MCF 10A (cell line): Measurements from ENCODE around the gene MISFA. TPM values are rescaled to one million over a fixed set of nuclear protein-coding genes. Genes with fewer than 3 reads are reported as not detected.

Source experiments
- Bru-seq: library from RNA; stranded (reverse); fragments of 400-500 nt; gene quantifications from one replicate; lab custom pipeline; 2021; lab: Mats Ljungman, UMichigan
- BruChase-seq, 2 experiments: library from RNA; stranded (reverse); fragments of 400-500 nt; gene quantifications; one replicate each; lab custom pipeline; 2021; lab: Mats Ljungman, UMichigan
- BruUV-seq: library from RNA; stranded (reverse); fragments of 400-500 nt; replicated peaks from 2 replicates; lab custom pipeline; 2021; lab: Mats Ljungman, UMichigan
- CTCF ChIA-PET: fragments of 300-600 bp; sonication (Branson Sonifier 250); formaldehyde crosslinking; extraction: SDS; loops from one replicate; lab custom pipeline; 2021; ENCODE audit warnings: antibody characterized with exemption, inconsistent platforms; lab: Yijun Ruan, JAX
- POLR2A ChIA-PET: fragments of 300-600, 350-650 bp; sonication (Branson Sonifier 250); formaldehyde crosslinking; extraction: SDS; loops from one replicate; lab custom pipeline; 2020; ENCODE audit warnings: antibody characterized with exemption, inconsistent platforms; lab: Yijun Ruan, JAX
- DNase-seq: peaks from one replicate; pipeline ENCODE4 v3.0.0-alpha.2; 2018; ENCODE audit not compliant: unreplicated experiment
- H3K27ac Mint-ChIP-seq: one replicate; pipeline ENCODE4 v1.8.0; 2022; ENCODE audit warnings: mild to moderate bottlenecking, low read depth, mixed read lengths; ENCODE audit not compliant: unreplicated experiment
- H3K27me3 Mint-ChIP-seq: one replicate; pipeline ENCODE4 v1.8.0; 2022; ENCODE audit warnings: mixed read lengths; ENCODE audit not compliant: insufficient read depth, unreplicated experiment
- H3K36me3 Mint-ChIP-seq: one replicate; pipeline ENCODE4 v1.8.0; 2022; ENCODE audit warnings: mild to moderate bottlenecking, moderate library complexity, mixed read lengths; ENCODE audit not compliant: insufficient read depth, unreplicated experiment
- H3K4me1 Mint-ChIP-seq: one replicate; pipeline ENCODE4 v1.8.0; 2022; ENCODE audit warnings: mixed read lengths; ENCODE audit not compliant: insufficient read depth, unreplicated experiment
- H3K4me3 Mint-ChIP-seq: one replicate; pipeline ENCODE4 v1.8.0; 2022; ENCODE audit warnings: mild to moderate bottlenecking, moderate library complexity, mixed read lengths; ENCODE audit not compliant: unreplicated experiment
- H3K9me3 Mint-ChIP-seq: one replicate; pipeline ENCODE4 v1.8.0; 2022; ENCODE audit warnings: mixed read lengths; ENCODE audit not compliant: unreplicated experiment
- CTCF ChIP-seq: fragments of 200-600 bp; IDR thresholded peaks from one replicate; pipeline ENCODE4 v1.8.0; 2022; ENCODE audit warnings: antibody characterized with exemption, mild to moderate bottlenecking; ENCODE audit not compliant: unreplicated experiment
- intact Hi-C: fragments of 100-400 bp; cut with micrococcal nuclease; formaldehyde crosslinking; loops from 2 replicates; pipeline ENCODE4 v1.14.1; 2022
- long read RNA-seq: library from polyadenylated mRNA; stranded (forward); transcript quantifications from one replicate; pipeline ENCODE4 v2.0.0, GENCODE V29; 2022
- total RNA-seq: library from RNA; stranded (reverse); gene quantifications from 2 replicates; pipeline ENCODE4 v1.2.3, GENCODE V29; 2022

The MISFA gene
- total RNA-seq (2.4 and 4.0 TPM in 2 replicates), Bru-seq, nascent RNA (percentile 53 among the genes with signal in this experiment), BruChase-seq, experiment 1, labeled RNA remaining after a 6-hour chase (percentile 51 among the genes with signal in this experiment), BruChase-seq, experiment 2, labeled RNA remaining after a 2-hour chase (percentile 63 among the genes with signal in this experiment)
- long read RNA-seq, partial matches to known transcripts = 0 of 7 reads
- long read RNA-seq, other reads (novel, unspliced or antisense) = 7 of 7 reads

DNA sequence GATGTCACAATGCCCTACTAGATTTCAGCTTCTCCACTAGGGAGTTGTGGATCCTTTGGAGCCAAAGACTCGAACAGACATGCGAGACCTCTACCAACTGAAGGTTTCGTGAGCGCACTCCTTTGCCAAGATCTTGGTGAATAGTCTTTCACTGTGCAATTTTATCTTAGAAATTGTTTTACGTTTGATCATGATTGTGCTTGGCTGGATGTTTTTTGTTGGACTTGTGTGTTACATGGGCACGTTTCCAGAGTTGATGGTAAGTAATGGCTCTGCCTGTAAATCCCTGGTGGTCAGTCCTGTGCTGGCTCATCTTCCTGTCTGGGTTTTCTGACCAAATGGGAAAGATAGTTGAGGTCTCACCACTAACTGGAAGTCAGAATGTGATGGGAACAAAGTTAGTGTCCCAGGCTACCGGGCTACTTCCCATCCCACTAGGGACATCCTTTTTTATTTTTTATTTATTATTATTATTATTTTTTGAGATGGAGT is at the start of gene MISFA:
Gene MISFA (plus strand): TSS at position 51 of the 492 bp plus-strand sequence. CDS start 140 bp downstream, at position 191.
- H3K27ac Mint-ChIP-seq = no peak within 1 kb of the TSS
- intact Hi-C loops = no loop called here
- H3K4me1 Mint-ChIP-seq = peaks cover 10% of the 10 kb centered on the region
- H3K27me3 Mint-ChIP-seq = no peaks in the 10 kb centered on the region
- no peak within 1 kb of the TSS for H3K4me3 Mint-ChIP-seq
- no peaks in the 10 kb centered on the region for H3K9me3 Mint-ChIP-seq
- CTCF ChIA-PET = interaction anchor here (0.6 to 1.8 kb wide), 2 partner anchors 17 to 100 kb away, joined by 3 read pairs; no protein-coding TSS in a partner anchor
- POLR2A ChIA-PET = interaction anchor here (1.2 kb wide), 1 partner anchor 90 kb away, joined by 3 read pairs; no protein-coding TSS in a partner anchor
- BruUV-seq = no TSS peak
- peaks cover 25% of the 10 kb centered on the region for H3K36me3 Mint-ChIP-seq
- DNase-seq = no peak
- TF ChIP-seq CTCF = no peak

- no peak for TF ChIP-seq CTCF
- intact Hi-C loops = no loop called here
- Mint-ChIP-seq H3K36me3 (peaks cover 68% of the 10 kb centered on the region), H3K27ac (no peak overlapping the region), H3K9me3 (no peaks in the 10 kb centered on the region), H3K4me3 (no peak overlapping the region), H3K27me3 (no peaks in the 10 kb centered on the region), H3K4me1 (no peaks in the 10 kb centered on the region)
- CTCF ChIA-PET = interaction anchor here (1.3 to 1.5 kb wide), 2 partner anchors 23 to 25 kb away, joined by 4 read pairs; no protein-coding TSS in a partner anchor
- DNase-seq = no peak
- no TSS peak for BruUV-seq
- POLR2A ChIA-PET = no interaction called here
These were observed 36.4 kb upstream of the MISFA start for GRCh38 chr11:18563090-18563730.

DNA sequence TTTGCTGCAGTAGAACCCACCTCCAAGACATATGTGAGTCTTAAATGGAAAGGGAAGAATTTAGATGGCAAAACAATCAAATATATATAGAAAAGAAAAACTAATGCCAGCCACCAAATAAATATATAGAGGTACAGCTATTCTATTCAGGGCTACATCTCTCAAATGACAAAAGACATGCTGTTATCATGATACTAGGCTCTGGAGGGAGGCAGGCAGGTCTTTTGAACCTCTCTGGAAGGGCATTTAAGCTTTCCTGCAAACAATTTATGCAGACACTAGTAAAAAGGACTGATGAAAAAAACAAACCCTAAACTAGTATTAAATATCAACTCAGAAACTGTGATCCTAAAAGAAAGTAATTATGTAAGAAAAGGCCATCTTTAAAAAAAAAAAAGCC is 35.4 kb upstream of the MISFA start:
- no peak for DNase-seq
- Mint-ChIP-seq H3K4me3 (no peak overlapping the region), H3K27me3 (no peaks in the 10 kb centered on the region), H3K9me3 (no peaks in the 10 kb centered on the region), H3K4me1 (no peaks in the 10 kb centered on the region), H3K36me3 (peaks cover 61% of the 10 kb centered on the region), H3K27ac (no peak overlapping the region)
- ChIA-PET CTCF (interaction anchor here (0.6 to 1.5 kb wide), 5 partner anchors 10 to 320 kb away, joined by 3 to 5 read pairs (median 4); no protein-coding TSS in a partner anchor), POLR2A (interaction anchor here (0.6 to 1.2 kb wide), 5 partner anchors 9 to 517 kb away, joined by 3 to 4 read pairs (median 4); partner anchors contain the start of gene TSG101)
- no TSS peak for BruUV-seq
- no peak for TF ChIP-seq CTCF
- intact Hi-C loops = no loop called here

DNA sequence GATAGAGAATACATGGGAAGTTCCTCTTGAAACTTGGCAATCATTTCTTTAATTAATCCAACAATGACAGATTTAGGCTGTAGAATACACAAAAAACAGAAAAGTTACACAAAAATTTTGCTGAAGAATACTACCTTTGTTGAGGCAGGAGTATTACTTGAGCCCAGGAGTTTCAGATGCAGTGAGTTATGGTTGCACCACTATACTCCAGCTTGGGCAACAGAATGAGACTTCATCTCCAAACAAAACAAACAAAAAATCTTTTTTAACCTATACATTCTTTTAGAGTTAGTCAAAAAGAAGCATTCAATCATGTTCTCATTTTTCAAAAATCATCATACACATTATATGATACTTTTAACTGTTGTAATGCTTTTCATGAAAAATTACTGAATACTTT is 33.2 kb upstream of the MISFA start:
- ChIA-PET CTCF (interaction anchor here (0.6 kb wide), 1 partner anchor 53 kb away, joined by 3 read pairs; no protein-coding TSS in a partner anchor), POLR2A (interaction anchor here (1.5 kb wide), 1 partner anchor 22 kb away, joined by 6 read pairs; the partner anchor contains the start of gene UEVLD)
- H3K9me3 Mint-ChIP-seq = no peaks in the 10 kb centered on the region
- H3K27me3 Mint-ChIP-seq = no peaks in the 10 kb centered on the region
- peaks cover 63% of the 10 kb centered on the region for H3K36me3 Mint-ChIP-seq
- DNase-seq = peak; percentile 35
- H3K27ac Mint-ChIP-seq = peak overlapping the region; percentile 19
- H3K4me3 Mint-ChIP-seq = no peak overlapping the region
- no TSS peak for BruUV-seq
- no peak for TF ChIP-seq CTCF
- intact Hi-C loops = no loop called here
- H3K4me1 Mint-ChIP-seq = peaks cover 3% of the 10 kb centered on the region
